Measurements from ENCODE around the gene C10orf95.

DNA sequence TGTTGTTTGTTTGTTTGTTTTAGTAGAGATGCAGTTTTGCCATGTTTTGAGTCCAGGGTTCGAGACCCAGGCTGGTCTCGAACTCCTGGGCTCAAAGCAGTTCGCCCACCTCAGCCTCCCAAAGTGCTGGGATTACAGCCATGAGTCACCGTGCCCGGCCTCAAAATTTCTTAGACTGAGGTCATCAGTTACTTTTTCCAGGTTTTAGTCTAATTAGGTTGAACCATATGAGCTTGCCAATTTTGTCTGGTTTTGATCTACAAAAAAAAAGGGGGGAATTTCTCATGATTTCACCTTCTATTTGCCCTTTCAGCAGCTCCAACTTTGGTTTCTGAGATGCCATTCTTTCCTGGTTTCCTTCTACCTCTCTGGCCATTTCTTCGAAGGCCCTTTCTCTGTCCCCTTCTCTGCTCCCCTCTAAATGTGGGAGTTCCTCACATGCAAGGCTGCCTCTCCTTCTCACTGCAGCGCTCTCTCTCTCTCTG is 24.5 kb downstream of the C10orf95 start:
- no peak for TF ChIP-seq EZH2 (IDR thresholded peaks at IDR 0.05; ENCODE audit: insufficient read depth, poor library complexity, severe bottlenecking)
- TF ChIP-seq EZH2phosphoT487 (IDR thresholded peaks at IDR 0.05; ENCODE audit: insufficient read depth, low read depth) = no peak
